IMR-90 (cell line): ENCODE data around the gene FMNL1. TPM values are rescaled to one million over a fixed set of nuclear protein-coding genes. Genes with fewer than 3 reads are reported as not detected.
A peak's percentile ranks its signal among the peaks of the same experiment; 100 is the strongest.

Experiments
- ATAC-seq: fragments of 200-7000 bp; cut with Tn5 transposase; 2 replicates; pipeline ENCODE4 v1.9.1; 2020; ENCODE audit warnings: low read depth, mild to moderate bottlenecking, moderate library complexity
- BruUV-seq: library from RNA; stranded (reverse); fragments of 400-500 nt; replicated peaks from 2 replicates; lab custom pipeline; 2021; lab: Mats Ljungman, UMichigan
- CTCF ChIA-PET: fragments of 300-600 bp; formaldehyde crosslinking; extraction: SDS; loops from one replicate; lab custom pipeline; 2021; ENCODE audit warnings: antibody characterized with exemption; lab: Yijun Ruan, JAX
- POLR2A ChIA-PET: fragments of 300-600 bp; sonication (Branson Sonifier 250); formaldehyde crosslinking; loops from one replicate; lab custom pipeline; 2022; ENCODE audit warnings: antibody characterized with exemption; ENCODE audit not compliant: unreplicated experiment; lab: Charles Lee
- DNase-seq: peaks from one replicate; pipeline ENCODE4 v3.0.0; 2013
- H2AFZ ChIP-seq: replicated peaks from 2 replicates; pipeline ENCODE3; 2013; ENCODE audit warnings: low read length, mild to moderate bottlenecking; ENCODE audit not compliant: poor library complexity
- H2AK5ac ChIP-seq: 2 replicates; pipeline ENCODE4 v1.6.1; 2013; ENCODE audit warnings: low read depth, low read length, inconsistent platforms
- H2AK9ac ChIP-seq: replicated peaks from 2 replicates; pipeline ENCODE3; 2013; ENCODE audit warnings: mild to moderate bottlenecking, low read depth, low read length, moderate library complexity; ENCODE audit not compliant: poor library complexity
- H2BK120ac ChIP-seq: 2 replicates; pipeline ENCODE4 v1.6.1; 2013; ENCODE audit warnings: low read depth, low read length, inconsistent platforms
- H2BK15ac ChIP-seq: 3 replicates; pipeline ENCODE4 v1.6.1; 2013; ENCODE audit warnings: low read depth, low read length, inconsistent platforms
- H2BK20ac ChIP-seq: 2 replicates; pipeline ENCODE4 v1.6.1; 2013; ENCODE audit warnings: low read depth, mild to moderate bottlenecking, inconsistent platforms, low read length, moderate library complexity
- H2BK5ac ChIP-seq: 2 replicates; pipeline ENCODE4 v1.6.1; 2013; ENCODE audit warnings: mild to moderate bottlenecking, low read depth, low read length, inconsistent platforms; ENCODE audit not compliant: poor library complexity, severe bottlenecking
- H3K14ac ChIP-seq: replicated peaks from 2 replicates; pipeline ENCODE4 v1.6.1; 2013; ENCODE audit warnings: low read depth, low read length, inconsistent platforms
- H3K18ac ChIP-seq: 2 replicates; pipeline ENCODE4 v1.6.1; 2013; ENCODE audit warnings: low read depth, low read length, control low read depth
- H3K23ac ChIP-seq: 2 replicates; pipeline ENCODE4 v1.6.1; 2013; ENCODE audit warnings: low read depth, low read length, inconsistent platforms
- H3K27ac ChIP-seq: 2 replicates; pipeline ENCODE4 v1.5.1; 2013; ENCODE audit warnings: mild to moderate bottlenecking, control low read depth, low read length; ENCODE audit not compliant: insufficient read depth
- H3K27me3 ChIP-seq: 2 replicates; pipeline ENCODE4 v1.6.1; 2013; ENCODE audit warnings: low read length; ENCODE audit not compliant: control insufficient read depth, insufficient read depth
- H3K36me3 ChIP-seq: 2 replicates; pipeline ENCODE4 v1.6.1; 2013; ENCODE audit warnings: low read length, mixed read lengths; ENCODE audit not compliant: control insufficient read depth, insufficient read depth
- H3K4ac ChIP-seq: 2 replicates; pipeline ENCODE4 v1.6.1; 2013; ENCODE audit warnings: low read depth, low read length, inconsistent platforms
- H3K4me1 ChIP-seq: 2 replicates; pipeline ENCODE4 v1.6.1; 2013; ENCODE audit warnings: low read length, mixed read lengths; ENCODE audit not compliant: control insufficient read depth, insufficient read depth
- H3K4me2 ChIP-seq: 2 replicates; pipeline ENCODE4 v1.6.1; 2013; ENCODE audit warnings: low read depth, mild to moderate bottlenecking, control low read depth, low read length, moderate library complexity
- H3K4me3 ChIP-seq: 2 replicates; pipeline ENCODE4 v1.5.1; 2013; ENCODE audit warnings: low read depth, mild to moderate bottlenecking, control low read depth, low read length, moderate library complexity; ENCODE audit not compliant: insufficient read depth
- H3K56ac ChIP-seq: 2 replicates; pipeline ENCODE4 v1.6.1; 2013; ENCODE audit warnings: low read length, inconsistent platforms; ENCODE audit not compliant: insufficient read depth; ENCODE audit errors: extremely low read depth
- H3K79me1 ChIP-seq, 2 experiments: 2 replicates each; pipeline ENCODE4 v1.6.1; 2013; ENCODE audit warnings: low read length in 2 of 2, inconsistent platforms in 1 of 2, low read depth in 1 of 2
- H3K9ac ChIP-seq: 2 replicates; pipeline ENCODE4 v1.6.1; 2013; ENCODE audit warnings: low read depth, low read length, control low read depth
- H3K9me1 ChIP-seq: 2 replicates; pipeline ENCODE4 v1.6.1; 2013; ENCODE audit warnings: low read length, inconsistent platforms; ENCODE audit not compliant: insufficient read depth
- H3K9me3 ChIP-seq: 2 replicates; pipeline ENCODE4 v1.6.1; 2013; ENCODE audit warnings: low read length; ENCODE audit not compliant: control insufficient read depth, insufficient read depth
- H4K20me1 ChIP-seq: 2 replicates; pipeline ENCODE4 v1.6.1; 2013; ENCODE audit warnings: low read length, inconsistent platforms; ENCODE audit not compliant: insufficient read depth
- H4K5ac ChIP-seq: 2 replicates; pipeline ENCODE4 v1.6.1; 2013; ENCODE audit warnings: mild to moderate bottlenecking, low read depth, low read length, control low read depth
- H4K8ac ChIP-seq, 2 experiments: 2 replicates each; pipeline ENCODE4 v1.6.1; 2013; ENCODE audit warnings: low read depth in 2 of 2, low read length in 2 of 2, control low read depth in 1 of 2, inconsistent platforms in 1 of 2
- H4K91ac ChIP-seq: 2 replicates; pipeline ENCODE4 v1.6.1; 2013; ENCODE audit warnings: low read depth, low read length, inconsistent platforms; ENCODE audit not compliant: insufficient read depth
- BHLHE40 ChIP-seq: fragments of 150-350 bp; IDR thresholded peaks from 2 replicates; pipeline ENCODE4 v1.6.1; 2016; ENCODE audit warnings: mild to moderate bottlenecking, low read depth, low read length
- CEBPB ChIP-seq: IDR thresholded peaks from 2 replicates; pipeline ENCODE4 v1.6.1; 2012; ENCODE audit warnings: low read depth, low read length, improper control_type of control experiment
- CHD1 ChIP-seq: IDR thresholded peaks from 2 replicates; pipeline ENCODE4 v1.6.1; 2012; ENCODE audit warnings: low read depth, low read length, improper control_type of control experiment
- CTCF ChIP-seq: conservative IDR thresholded peaks from 2 replicates; pipeline ENCODE4 v1.5.1; 2012; ENCODE audit warnings: mild to moderate bottlenecking, low read depth, low read length, improper control_type of control experiment
- MAFK ChIP-seq: IDR thresholded peaks from 2 replicates; pipeline ENCODE4 v1.6.1; 2012; ENCODE audit warnings: low read depth, low read length, improper control_type of control experiment
- MAZ ChIP-seq: IDR thresholded peaks from 2 replicates; pipeline ENCODE4 v1.6.1; 2012; ENCODE audit warnings: low read depth, mild to moderate bottlenecking, low read length, improper control_type of control experiment, moderate library complexity, borderline replicate concordance
- MXI1 ChIP-seq: IDR thresholded peaks from 2 replicates; pipeline ENCODE4 v1.6.1; 2012; ENCODE audit warnings: low read depth, mild to moderate bottlenecking, low read length, moderate library complexity, borderline replicate concordance
- NFE2L2 ChIP-seq: fragments of 150-350 bp; IDR thresholded peaks from 2 replicates; pipeline ENCODE4 v1.6.1; 2016; ENCODE audit warnings: low read depth, mild to moderate bottlenecking, low read length
- POLR2A ChIP-seq: IDR thresholded peaks from 2 replicates; pipeline ENCODE4 v1.6.1; 2012; ENCODE audit warnings: mild to moderate bottlenecking, low read depth, low read length
- RAD21 ChIP-seq: IDR thresholded peaks from 2 replicates; pipeline ENCODE4 v1.6.1; 2012; ENCODE audit warnings: low read length, improper control_type of control experiment
- SMC3 ChIP-seq: fragments of 150-350 bp; IDR thresholded peaks from 2 replicates; pipeline ENCODE4 v1.6.1; 2016; ENCODE audit warnings: low read depth, mild to moderate bottlenecking, antibody characterized with exemption, low read length, moderate library complexity
- WGBS, 2 experiments: methylation state at CpG; one replicate each; pipeline versions ENCODE4 v1.1.5 to v1.1.7; 2013; ENCODE audit warnings: missing lambda C conversion rate in 2 of 2; ENCODE audit not compliant: insufficient read length in 1 of 2; ENCODE audit errors: extremely low coverage in 2 of 2; 5-methylcytosine and 5-hydroxymethylcytosine counted together
- dilution Hi-C: fragments of 300-500 bp; cut with HindIII; formaldehyde crosslinking; loops from one replicate; pipeline ENCODE4 v1.14.3; 2018; ENCODE audit warnings: low sequenced_read_pairs; ENCODE audit not compliant: unreplicated experiment
- in situ Hi-C: fragments of 300-500 bp; cut with MboI; formaldehyde crosslinking; loops from 3 replicates; pipeline ENCODE4 v1.14.3; 2019; ENCODE audit warnings: low sequenced_read_pairs, inconsistent platforms, mixed read lengths
- intact Hi-C: fragments of 100-400 bp; cut with micrococcal nuclease; formaldehyde crosslinking; loops from 2 replicates; pipeline ENCODE4 v1.10.0; 2022
- polyA plus RNA-seq, 3 experiments: library from polyadenylated mRNA; depleted of rRNA; stranded (reverse); fragments of >200 nt; gene quantifications; 2 replicates each; pipeline ENCODE4 v1.2.3, GENCODE V29; 2012; ENCODE audit warnings: low replicate concordance in 1 of 3
- total RNA-seq: library from RNA; depleted of rRNA; stranded (reverse); fragments of >200 nt; gene quantifications from 2 replicates; pipeline ENCODE4 v1.2.3, GENCODE V29; 2012

Gene FMNL1
- total and polyA plus RNA-seq, 2 of the 4 experiments (the other 2 are of a cell fraction): 0.36 to 2.3 TPM

DNA sequence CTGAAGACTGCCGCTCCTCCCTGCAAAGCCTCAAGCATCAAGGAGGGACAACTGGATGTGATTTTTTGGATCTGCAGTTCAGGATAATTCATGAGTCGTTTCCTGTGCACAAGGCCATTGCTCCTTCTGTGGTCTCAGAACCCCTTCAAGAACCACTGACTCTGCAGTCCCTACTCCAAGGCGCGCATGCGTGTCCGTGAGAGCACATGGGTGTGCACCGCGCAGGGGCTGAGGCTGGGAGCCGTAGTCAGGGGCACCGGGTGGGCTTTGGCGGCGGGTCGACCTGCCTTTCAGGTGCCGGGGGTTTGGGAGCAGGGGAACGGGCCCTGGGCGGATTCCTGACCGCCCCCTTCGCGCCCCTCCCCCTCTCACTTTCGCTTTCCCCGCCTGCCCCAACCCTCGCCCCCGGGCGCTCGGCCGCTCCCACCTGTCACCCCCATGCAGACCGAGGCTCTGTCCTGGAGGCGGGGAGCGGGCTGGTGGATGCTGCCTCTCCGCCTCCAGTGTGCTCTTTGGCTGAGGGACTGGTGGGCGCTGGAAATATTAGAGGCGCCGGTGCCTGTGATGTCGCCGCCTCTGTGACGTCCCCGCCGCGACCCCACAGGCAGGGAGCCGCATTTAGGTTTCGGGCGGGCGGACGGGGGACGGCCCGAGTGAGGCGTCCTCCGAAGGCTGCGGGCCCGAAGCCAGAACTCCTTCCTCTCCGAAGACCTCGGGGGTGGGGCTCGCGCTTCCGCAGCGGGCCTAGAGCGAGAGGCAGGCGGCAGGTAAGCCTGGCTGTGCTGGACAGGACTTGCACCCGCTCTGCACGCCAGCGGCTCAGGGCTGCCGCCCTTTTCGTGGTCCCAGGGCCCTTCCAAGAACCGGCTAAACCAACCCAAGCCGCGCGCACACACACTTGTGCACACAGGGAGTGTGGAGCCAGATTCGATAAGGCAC is 40.2 kb downstream of the FMNL1 start, which contains the start of gene SPATA32:
Gene SPATA32 (minus strand): TSS at position 518 of the 939 bp plus-strand sequence. CDS start 78 bp downstream, at position 440.
- H4K5ac ChIP-seq: peak within 1 kb of the TSS; percentile 40
- DNase-seq: peak; percentile 29
- dilution Hi-C loops (no loop called here), intact Hi-C loops (no loop called here), in situ Hi-C loops (no loop called here)
- peaks cover 27% of the 10 kb centered on the region for H3K4me1 ChIP-seq
- no peak within 1 kb of the TSS; the same call in 1 of the 2 replicates for H3K27ac ChIP-seq
- H2BK120ac ChIP-seq: no peak within 1 kb of the TSS
- POLR2A ChIA-PET: no interaction called here
- peak within 1 kb of the TSS; percentile 79 for H2AK9ac ChIP-seq
- no peaks in the 10 kb centered on the region for H3K9me3 ChIP-seq
- H4K8ac ChIP-seq: peak within 1 kb of the TSS in 1 of 2 experiments; percentile 35; a peak in 1 of 4 replicates
- H3K4me2 ChIP-seq: peak within 1 kb of the TSS; percentile 77
- BruUV-seq: no TSS peak
- H3K27me3 ChIP-seq: no peaks in the 10 kb centered on the region
- H2BK15ac ChIP-seq: no peak within 1 kb of the TSS
- no peaks in the 10 kb centered on the region; a peak in 1 of 4 replicates for H3K79me1 ChIP-seq
- H2BK20ac ChIP-seq: no peak within 1 kb of the TSS
- ATAC-seq: peak; percentile 9
- H2AFZ ChIP-seq: peak within 1 kb of the TSS; percentile 85
- H3K4me3 ChIP-seq: peak within 1 kb of the TSS; percentile 51
- peak within 1 kb of the TSS; percentile 24 for H2AK5ac ChIP-seq
- 0 out of 2 replicates have a peak within 1 kb of the TSS, but pooled peaks have one; percentile 35 for H3K14ac ChIP-seq
- H3K23ac ChIP-seq: peak within 1 kb of the TSS; percentile 80
- CTCF ChIA-PET: interaction anchor here (0.6 kb wide), 1 partner anchor 121 kb away, joined by 5 read pairs; no protein-coding TSS in a partner anchor
- no peak within 1 kb of the TSS for H4K91ac ChIP-seq
- no peak within 1 kb of the TSS for H3K56ac ChIP-seq
- peak within 1 kb of the TSS; percentile 19; the same call in 1 of the 2 replicates for H3K9ac ChIP-seq
- H3K36me3 ChIP-seq: peaks cover 29% of the 10 kb centered on the region
- WGBS, 2 experiments: 21% methylated on average over 18 of the region's 68 CpGs; no CpG with 5 or more reads in 1 of the 2 experiments
- peaks cover 12% of the 10 kb centered on the region for H4K20me1 ChIP-seq
- H3K4ac ChIP-seq: peak within 1 kb of the TSS; percentile 30; the same call in 1 of the 2 replicates
- H3K18ac ChIP-seq: no peak within 1 kb of the TSS
- no peak for TF ChIP-seq NFE2L2
- no peak for TF ChIP-seq MXI1
- TF ChIP-seq POLR2A: no peak
- no peak for TF ChIP-seq CTCF
- no peak for TF ChIP-seq CHD1
- no peak for TF ChIP-seq BHLHE40
- TF ChIP-seq RAD21: no peak
- TF ChIP-seq CEBPB: no peak
- no peak for TF ChIP-seq SMC3
- no peak for TF ChIP-seq MAZ
- TF ChIP-seq MAFK: no peak
- H3K9me1 ChIP-seq: peaks cover 3% of the 10 kb centered on the region; the same call in 1 of the 2 replicates
- H2BK5ac ChIP-seq: no peak within 1 kb of the TSS
